Spleen (tissue), 11 donors: ENCODE data around the gene CDK18. TPM values are rescaled to one million over a fixed set of nuclear protein-coding genes. Genes with fewer than 3 reads are reported as not detected.

Experiments
- DNase-seq: peaks from one replicate; pipeline ENCODE4 v3.0.0-alpha.2; 2020
- H3K27ac ChIP-seq, 8 donors: fragments of 200-600 bp; sonication (generic) in 7 of 8; 1 replicate in 4 of 8; 2 replicates in 4 of 8; pipeline versions ENCODE4 v1.5.0 to v1.8.0; 2016 to 2021; ENCODE audit warnings: inconsistent platforms in 4 of 8, mild to moderate bottlenecking in 4 of 8, moderate library complexity in 1 of 8
- H3K27me3 ChIP-seq, 7 donors: fragments of 200-600 bp; sonication (generic) in 6 of 7; replicated peaks in 1 of 7; 1 replicate in 4 of 7; 2 replicates in 3 of 7; pipeline versions ENCODE4 v1.5.0 to v1.8.0; 2016 to 2021; ENCODE audit warnings: inconsistent platforms in 3 of 7, mild to moderate bottlenecking in 1 of 7
- H3K36me3 ChIP-seq, 6 donors: fragments of 200-600 bp; sonication (generic) in 5 of 6; 1 replicate in 4 of 6; 2 replicates in 2 of 6; pipeline versions ENCODE4 v1.5.0 to v1.8.0; 2016 to 2021; ENCODE audit warnings: inconsistent platforms in 2 of 6
- H3K4me1 ChIP-seq, 6 donors: fragments of 200-600 bp; sonication (generic) in 5 of 6; 1 replicate in 3 of 6; 2 replicates in 3 of 6; pipeline versions ENCODE4 v1.5.0 to v1.8.0; 2016 to 2021; ENCODE audit warnings: inconsistent platforms in 3 of 6
- H3K4me3 ChIP-seq, 8 donors: fragments of 200-600 bp; sonication (generic) in 7 of 8; 1 replicate in 4 of 8; 2 replicates in 4 of 8; pipeline versions ENCODE4 v1.5.0 to v1.8.0; 2016 to 2021; ENCODE audit warnings: inconsistent platforms in 4 of 8, mild to moderate bottlenecking in 4 of 8, moderate library complexity in 2 of 8
- H3K9me3 ChIP-seq, 8 donors: fragments of 200-600 bp; sonication (generic) in 7 of 8; 1 replicate in 4 of 8; 2 replicates in 4 of 8; pipeline versions ENCODE4 v1.5.0 to v1.8.0; 2016 to 2021; ENCODE audit warnings: inconsistent platforms in 4 of 8
- POLR2A ChIP-seq, 3 donors: fragments of 450-650 bp; IDR thresholded peaks; one replicate each; pipeline ENCODE4 v1.5.1; 2017; ENCODE audit warnings: antibody characterized with exemption in 3 of 3, mild to moderate bottlenecking in 1 of 3
- POLR2AphosphoS5 ChIP-seq, 3 donors: sonication (generic); formaldehyde crosslinking; IDR thresholded peaks; one replicate each; pipeline ENCODE4 v1.5.1; 2017; ENCODE audit warnings: antibody characterized with exemption in 3 of 3
- WGBS, 5 donors: extraction: QIAGEN DNeasy Blood & Tissue Kit in 3 of 5; methylation state at CpG; one replicate each; pipeline versions ENCODE4 v1.1.5 to v1.1.7; 2013 to 2018; 5-methylcytosine and 5-hydroxymethylcytosine counted together
- intact Hi-C: fragments of 100-400 bp; cut with DNase I; formaldehyde crosslinking; loops from one replicate; pipeline ENCODE4 v1.15.0; 2023; ENCODE audit warnings: low total_unique reads
- polyA plus RNA-seq, 3 donors: library from polyadenylated mRNA; stranded (reverse); fragments of 200-250 nt; gene quantifications; one replicate each; pipeline ENCODE4 v1.2.1, GENCODE V29; 2013
- total RNA-seq, 7 donors: library from RNA; depleted of rRNA in 3 of 7; stranded (reverse); fragments of >200 nt in 3 of 7; fragmentation: NEBNext Ultra II Directional in 4 of 7; extraction: Animal tissue kit (Norgen Biotek cat#: 25700) in 4 of 7; gene quantifications; one replicate each; pipeline versions ENCODE4 v1.1.0 to v1.2.1, GENCODE V29; 2016 to 2021
- TF ChIP-seq, protein P1 (sequence below), 11 experiments: fragments of 200-600 bp in 7 of 11; fragments of 450-650 bp in 4 of 11; sonication (generic) in 4 of 11; IDR thresholded peaks in 8 of 11; conservative IDR thresholded peaks in 3 of 11; 1 replicate in 7 of 11; 2 replicates in 4 of 11; pipeline versions ENCODE4 v1.4.0 to v1.8.0; 2016 to 2021; ENCODE audit warnings: antibody characterized with exemption in 11 of 11, inconsistent platforms in 4 of 11, mild to moderate bottlenecking in 1 of 11
- donor health status: healthy with polysubstance abuse.
- donor health status: DM: no; HTN: no; CAD: no; lungs with moderate emphysema.
- donor health status: DM: no; HTN: no; CAD: no.
- donor health status: Bipolar disorder and iron deficiency.
- donor health status: healthy.
- donor health status: DM: no; HTN: no; CAD: no.
- donor health status: DM: yes; HTN: yes; CAD: no.

The CDK18 gene
- total and polyA plus RNA-seq, 10 donors, result 3.5 to 25.3 (median 17.8) TPM

DNA sequence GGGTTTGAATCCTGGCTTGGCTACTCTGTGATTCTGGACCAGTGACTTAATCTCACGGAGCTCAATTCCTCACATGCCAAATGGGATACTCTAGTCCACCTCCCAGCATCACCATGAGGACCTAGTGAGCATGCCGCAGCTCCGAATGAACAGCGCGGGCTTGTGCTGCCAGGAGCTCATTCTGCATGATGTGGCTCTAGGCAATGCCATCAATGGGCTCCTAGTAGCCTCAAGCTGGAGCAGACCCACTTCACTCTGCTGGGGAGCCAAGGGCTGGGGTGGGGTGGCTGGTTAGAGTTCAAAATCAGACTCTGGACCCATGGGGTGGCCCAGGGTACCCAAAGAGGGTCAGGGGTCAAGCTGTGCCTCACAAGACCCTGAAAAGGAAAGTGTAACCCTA is 41.5 kb downstream of the CDK18 start:
- Histone ChIP-seq H3K4me3 (no peak overlapping the region), H3K36me3 (no peaks in the 10 kb centered on the region), H3K9me3 (no peaks in the 10 kb centered on the region), H3K4me1 (peaks cover 0 to 20% (median 11%) of the 10 kb centered on the region in 6 donors), H3K27ac (no peak overlapping the region), H3K27me3 (peaks cover 0 to 80% (median 5%) of the 10 kb centered on the region in 7 donors)
- DNase-seq, result no peak
- WGBS, 5 donors, result 90 to 98% (median 94%) methylated on average over 3 to 5 of the region's 5 CpGs
- TF ChIP-seq POLR2AphosphoS5 (IDR thresholded peaks at IDR 0.05), result no peak
- TF ChIP-seq POLR2A (IDR thresholded peaks at IDR 0.05), result no peak
- TF ChIP-seq, protein P1, sequence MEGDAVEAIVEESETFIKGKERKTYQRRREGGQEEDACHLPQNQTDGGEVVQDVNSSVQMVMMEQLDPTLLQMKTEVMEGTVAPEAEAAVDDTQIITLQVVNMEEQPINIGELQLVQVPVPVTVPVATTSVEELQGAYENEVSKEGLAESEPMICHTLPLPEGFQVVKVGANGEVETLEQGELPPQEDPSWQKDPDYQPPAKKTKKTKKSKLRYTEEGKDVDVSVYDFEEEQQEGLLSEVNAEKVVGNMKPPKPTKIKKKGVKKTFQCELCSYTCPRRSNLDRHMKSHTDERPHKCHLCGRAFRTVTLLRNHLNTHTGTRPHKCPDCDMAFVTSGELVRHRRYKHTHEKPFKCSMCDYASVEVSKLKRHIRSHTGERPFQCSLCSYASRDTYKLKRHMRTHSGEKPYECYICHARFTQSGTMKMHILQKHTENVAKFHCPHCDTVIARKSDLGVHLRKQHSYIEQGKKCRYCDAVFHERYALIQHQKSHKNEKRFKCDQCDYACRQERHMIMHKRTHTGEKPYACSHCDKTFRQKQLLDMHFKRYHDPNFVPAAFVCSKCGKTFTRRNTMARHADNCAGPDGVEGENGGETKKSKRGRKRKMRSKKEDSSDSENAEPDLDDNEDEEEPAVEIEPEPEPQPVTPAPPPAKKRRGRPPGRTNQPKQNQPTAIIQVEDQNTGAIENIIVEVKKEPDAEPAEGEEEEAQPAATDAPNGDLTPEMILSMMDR (IDR thresholded peaks at IDR 0.05 in 8 of 11, conservative IDR thresholded peaks at IDR 0.05 in 3 of 11), result no peak
- intact Hi-C loops, result no loop called here

DNA sequence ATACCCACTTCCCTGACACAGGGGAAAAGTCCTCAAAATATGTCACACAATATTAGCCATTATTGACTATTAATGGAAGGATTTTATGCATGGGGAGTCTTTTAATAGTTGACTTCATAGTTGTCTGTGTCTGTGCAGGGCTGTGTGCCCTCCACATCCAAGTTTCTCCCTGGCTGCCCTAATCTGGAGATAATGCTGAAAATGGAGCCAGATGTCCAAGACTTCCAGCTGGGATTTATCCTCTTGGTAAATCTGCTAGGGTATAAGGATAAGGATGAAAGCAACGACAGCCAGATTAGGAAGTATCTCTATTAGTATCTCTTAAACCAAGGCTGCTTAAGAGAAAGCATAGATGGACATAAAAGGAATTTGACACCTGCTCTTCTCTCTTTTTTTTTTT is 42.1 kb downstream of the CDK18 start:
- no peaks in the 10 kb centered on the region for H3K9me3 ChIP-seq
- WGBS, 5 donors, result 69 to 86% (median 76%) methylated on average over 1 of the region's 1 CpG
- no peak for DNase-seq
- peaks cover 0 to 77% (median 5%) of the 10 kb centered on the region in 7 donors for H3K27me3 ChIP-seq
- H3K4me3 ChIP-seq, result no peak overlapping the region
- H3K36me3 ChIP-seq, result no peaks in the 10 kb centered on the region
- intact Hi-C loops, result no loop called here
- H3K27ac ChIP-seq, result no peak overlapping the region
- H3K4me1 ChIP-seq, result peaks cover 0 to 20% (median 11%) of the 10 kb centered on the region in 6 donors
- TF ChIP-seq, protein P1 (IDR thresholded peaks at IDR 0.05 in 8 of 11, conservative IDR thresholded peaks at IDR 0.05 in 3 of 11), result no peak
- TF ChIP-seq POLR2AphosphoS5 (IDR thresholded peaks at IDR 0.05), result no peak
- TF ChIP-seq POLR2A (IDR thresholded peaks at IDR 0.05), result no peak

DNA sequence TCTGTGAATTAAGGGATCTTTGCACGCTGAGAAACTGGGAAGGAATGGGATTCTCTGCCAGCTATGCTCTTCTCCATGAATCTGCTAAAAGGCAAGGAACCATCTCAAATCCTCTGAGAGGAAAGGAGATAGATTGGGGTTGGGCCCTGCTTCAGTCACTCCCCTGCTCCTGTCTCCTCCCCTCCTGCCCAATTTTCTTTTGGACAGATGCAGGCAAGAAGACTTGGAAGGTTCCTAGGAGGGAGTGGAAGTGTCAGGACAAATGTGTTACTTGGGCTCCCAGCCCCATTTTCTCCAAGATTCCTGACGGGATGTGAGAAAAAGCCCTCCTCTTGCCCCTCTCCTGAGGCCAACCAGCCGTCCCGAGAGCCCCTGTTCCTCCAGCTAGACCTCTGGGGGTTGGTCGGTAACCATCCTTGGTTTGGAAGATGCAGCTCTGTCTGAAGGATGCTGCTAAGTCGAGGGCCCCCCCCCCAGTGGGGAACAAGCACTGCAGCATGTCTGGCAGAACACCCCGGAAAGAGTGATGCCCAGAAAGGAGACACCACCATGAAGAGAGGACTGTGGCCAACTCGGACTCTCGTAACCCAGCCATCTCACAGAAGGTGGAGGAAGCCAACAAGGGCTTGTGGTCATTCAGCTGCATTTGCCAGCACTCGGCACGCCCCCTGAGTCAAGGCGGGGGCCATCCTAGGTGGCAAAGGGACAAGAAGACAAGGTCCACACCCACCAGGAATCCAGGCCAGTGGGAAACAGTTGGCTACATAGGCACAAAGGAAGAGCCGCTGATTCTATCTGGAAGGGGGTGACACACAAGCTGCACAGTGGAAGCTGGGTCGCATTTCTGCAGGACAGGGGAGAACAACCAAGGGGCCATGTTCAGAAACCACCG is 43.7 kb downstream of the CDK18 start:
- TF ChIP-seq POLR2AphosphoS5 (IDR thresholded peaks at IDR 0.05), result no peak
- TF ChIP-seq POLR2A (IDR thresholded peaks at IDR 0.05), result no peak
- TF ChIP-seq, protein P1 (IDR thresholded peaks at IDR 0.05 in 8 of 11, conservative IDR thresholded peaks at IDR 0.05 in 3 of 11), result no peak
- intact Hi-C loops, result no loop called here
- 75 to 83% (median 80%) methylated on average over 15 of the region's 15 CpGs for WGBS, 5 donors
- no peak overlapping the region for H3K27ac ChIP-seq
- H3K36me3 ChIP-seq, result no peaks in the 10 kb centered on the region
- peaks cover 0 to 14% (median 8%) of the 10 kb centered on the region in 6 donors for H3K4me1 ChIP-seq
- DNase-seq, result no peak
- no peak overlapping the region for H3K4me3 ChIP-seq
- H3K27me3 ChIP-seq, result peaks cover 0 to 68% (median under 1%) of the 10 kb centered on the region in 7 donors
- no peaks in the 10 kb centered on the region for H3K9me3 ChIP-seq
